Lower leg skin (tissue), 3 donors: ENCODE data around the gene UTS2R.

Experiments used
- POLR2A ChIP-seq, 2 donors: fragments of 450-650 bp; IDR thresholded peaks; one replicate each; pipeline ENCODE4 v1.6.1; 2016 to 2017; ENCODE audit warnings: antibody characterized with exemption in 2 of 2, mild to moderate bottlenecking in 1 of 2, moderate library complexity in 1 of 2
- TF ChIP-seq, protein P1 (sequence below), 3 donors: fragments of 450-650 bp; IDR thresholded peaks; one replicate each; pipeline ENCODE4 v1.5.1; 2016; ENCODE audit warnings: antibody characterized with exemption in 3 of 3, mild to moderate bottlenecking in 3 of 3, moderate library complexity in 2 of 3

DNA sequence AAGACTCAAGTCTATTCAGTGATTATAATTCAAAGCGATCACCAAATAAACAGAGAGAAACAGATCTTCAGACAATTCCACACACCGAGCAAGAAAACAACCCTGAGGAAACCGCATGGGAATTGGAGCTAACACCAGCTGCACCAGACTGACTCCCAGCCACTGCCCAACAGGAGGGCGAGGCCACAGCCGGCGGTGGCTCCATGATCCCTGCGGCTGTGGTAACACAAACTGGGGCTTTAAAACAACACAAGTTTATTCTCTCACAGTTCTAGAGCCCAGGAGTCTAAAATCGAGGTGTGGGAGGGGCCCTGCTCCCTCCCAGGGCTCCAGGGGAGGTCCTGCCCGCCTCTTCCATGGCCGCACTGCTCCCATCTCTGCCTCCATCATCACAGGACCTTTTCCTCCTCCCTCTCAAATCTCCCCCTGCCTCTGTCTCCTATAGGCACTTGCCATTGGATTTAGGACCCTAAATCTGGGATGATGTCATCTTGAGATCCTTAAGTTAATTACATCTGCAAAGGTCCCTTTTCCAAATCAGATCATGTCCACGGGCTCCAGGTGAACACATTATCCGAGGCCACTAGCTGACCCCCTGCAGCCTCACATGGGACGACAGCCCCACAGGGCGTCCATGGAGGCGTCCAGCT, 36.8 kb downstream of the UTS2R start:
- TF ChIP-seq POLR2A (IDR thresholded peaks at IDR 0.05) = no peak
- TF ChIP-seq, protein P1, sequence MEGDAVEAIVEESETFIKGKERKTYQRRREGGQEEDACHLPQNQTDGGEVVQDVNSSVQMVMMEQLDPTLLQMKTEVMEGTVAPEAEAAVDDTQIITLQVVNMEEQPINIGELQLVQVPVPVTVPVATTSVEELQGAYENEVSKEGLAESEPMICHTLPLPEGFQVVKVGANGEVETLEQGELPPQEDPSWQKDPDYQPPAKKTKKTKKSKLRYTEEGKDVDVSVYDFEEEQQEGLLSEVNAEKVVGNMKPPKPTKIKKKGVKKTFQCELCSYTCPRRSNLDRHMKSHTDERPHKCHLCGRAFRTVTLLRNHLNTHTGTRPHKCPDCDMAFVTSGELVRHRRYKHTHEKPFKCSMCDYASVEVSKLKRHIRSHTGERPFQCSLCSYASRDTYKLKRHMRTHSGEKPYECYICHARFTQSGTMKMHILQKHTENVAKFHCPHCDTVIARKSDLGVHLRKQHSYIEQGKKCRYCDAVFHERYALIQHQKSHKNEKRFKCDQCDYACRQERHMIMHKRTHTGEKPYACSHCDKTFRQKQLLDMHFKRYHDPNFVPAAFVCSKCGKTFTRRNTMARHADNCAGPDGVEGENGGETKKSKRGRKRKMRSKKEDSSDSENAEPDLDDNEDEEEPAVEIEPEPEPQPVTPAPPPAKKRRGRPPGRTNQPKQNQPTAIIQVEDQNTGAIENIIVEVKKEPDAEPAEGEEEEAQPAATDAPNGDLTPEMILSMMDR (IDR thresholded peaks at IDR 0.05) = no peak
